HUES6 (cell line): Measurements from ENCODE around the gene GLMN.

Experiments used
- H3K27ac ChIP-seq: 2 replicates; pipeline ENCODE4 v1.7.0; 2013; ENCODE audit warnings: low read depth, mild to moderate bottlenecking, low read length, inconsistent platforms
- H3K27me3 ChIP-seq: 2 replicates; pipeline ENCODE4 v1.6.1; 2013; ENCODE audit warnings: low read length; ENCODE audit not compliant: control insufficient read depth, insufficient read depth
- H3K36me3 ChIP-seq: 2 replicates; pipeline ENCODE4 v1.6.1; 2013; ENCODE audit warnings: low read length; ENCODE audit not compliant: control insufficient read depth, insufficient read depth
- H3K4me1 ChIP-seq: 2 replicates; pipeline ENCODE4 v1.6.1; 2013; ENCODE audit warnings: low read length; ENCODE audit not compliant: control insufficient read depth, insufficient read depth
- H3K4me3 ChIP-seq: 2 replicates; pipeline ENCODE4 v1.5.1; 2013; ENCODE audit warnings: low read depth, low read length
- H3K9ac ChIP-seq: one replicate; pipeline ENCODE4 v1.6.1; 2013; ENCODE audit warnings: mild to moderate bottlenecking, low read length
- H3K9me3 ChIP-seq: 2 replicates; pipeline ENCODE4 v1.6.1; 2013; ENCODE audit warnings: low read depth, low read length; ENCODE audit not compliant: control insufficient read depth, insufficient read depth

GLMN gene

GRCh38 chr1:92323473-92324453, 25.0 kb upstream of the GLMN start:
- H3K36me3 ChIP-seq: peaks cover 49% of the 10 kb centered on the region
- H3K4me3 ChIP-seq: no peak overlapping the region

GRCh38 chr1:92317836-92318493, 19.2 kb upstream of the GLMN start:
- H3K9me3 ChIP-seq: no peaks in the 10 kb centered on the region
- H3K27me3 ChIP-seq: no peaks in the 10 kb centered on the region
- H3K4me1 ChIP-seq: no peaks in the 10 kb centered on the region
- no peak overlapping the region for H3K4me3 ChIP-seq
- peaks cover 15% of the 10 kb centered on the region for H3K36me3 ChIP-seq
- H3K27ac ChIP-seq: no peak overlapping the region
- no peak overlapping the region for H3K9ac ChIP-seq

More at GRCh38 chr1:92323473-92324453, 25.0 kb upstream of the GLMN start:
- Histone ChIP-seq H3K27ac (no peak overlapping the region), H3K9ac (no peak overlapping the region), H3K27me3 (no peaks in the 10 kb centered on the region), H3K4me1 (no peaks in the 10 kb centered on the region), H3K9me3 (peaks cover 22% of the 10 kb centered on the region)

- no peak overlapping the region for H3K27ac ChIP-seq
- H3K4me1 ChIP-seq: no peaks in the 10 kb centered on the region
- peaks cover 17% of the 10 kb centered on the region for H3K36me3 ChIP-seq
- H3K9ac ChIP-seq: no peak overlapping the region
- no peaks in the 10 kb centered on the region for H3K9me3 ChIP-seq
- no peak overlapping the region for H3K4me3 ChIP-seq
- H3K27me3 ChIP-seq: no peaks in the 10 kb centered on the region
Observed at GRCh38 chr1:92315766-92316599, 17.2 kb upstream of the GLMN start.

DNA sequence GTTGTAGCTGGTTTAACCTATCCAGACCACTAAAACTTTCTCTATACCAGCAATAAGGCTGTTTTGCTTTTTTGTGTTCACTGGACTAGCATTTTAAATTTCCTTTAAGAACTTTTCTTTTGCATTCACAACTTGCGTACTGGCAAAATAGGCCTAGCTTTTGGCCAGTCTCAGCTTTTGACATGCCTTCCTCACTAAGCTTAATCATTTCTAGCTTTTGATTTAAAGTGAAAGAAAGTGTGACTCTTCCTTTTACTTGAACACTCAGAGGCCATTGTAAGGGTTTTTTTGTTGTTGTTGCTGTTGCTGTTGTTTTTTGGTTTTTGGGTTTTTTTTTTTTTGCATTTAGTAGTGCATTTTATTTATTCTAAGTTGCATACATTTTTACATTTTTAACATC, 15.2 kb upstream of the GLMN start:
- no peaks in the 10 kb centered on the region for H3K4me1 ChIP-seq
- no peaks in the 10 kb centered on the region for H3K27me3 ChIP-seq
- H3K9me3 ChIP-seq: no peaks in the 10 kb centered on the region
- H3K36me3 ChIP-seq: peaks cover 10% of the 10 kb centered on the region
- no peak overlapping the region for H3K9ac ChIP-seq
- H3K27ac ChIP-seq: no peak overlapping the region
- no peak overlapping the region for H3K4me3 ChIP-seq

DNA sequence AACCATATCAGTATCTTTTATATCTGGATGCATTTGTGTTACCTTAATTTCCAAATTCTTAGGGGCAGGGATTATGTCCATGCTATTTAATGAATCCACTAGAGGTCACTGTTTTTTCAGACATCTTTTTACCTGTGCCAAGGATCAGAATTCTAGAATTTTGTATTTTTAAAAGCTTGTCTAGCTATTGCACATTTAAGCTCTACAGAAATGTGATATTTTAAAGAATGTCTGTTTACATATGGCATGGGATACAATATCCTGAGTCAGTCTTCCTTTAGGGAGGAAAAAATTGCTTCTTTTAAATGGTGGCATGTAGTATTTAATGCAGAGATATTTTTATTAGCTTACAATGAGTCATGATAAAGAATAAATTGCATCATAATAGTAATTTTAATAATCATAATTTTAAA, 11.4 kb upstream of the GLMN start:
- H3K4me3 ChIP-seq: no peak overlapping the region
- no peaks in the 10 kb centered on the region for H3K9me3 ChIP-seq
- no peak overlapping the region for H3K27ac ChIP-seq
- peaks cover 34% of the 10 kb centered on the region for H3K36me3 ChIP-seq
- H3K27me3 ChIP-seq: no peaks in the 10 kb centered on the region
- H3K9ac ChIP-seq: no peak overlapping the region
- 0 out of 2 replicates have a peak, but pooled peaks cover 9% of the 10 kb centered on the region for H3K4me1 ChIP-seq

- Histone ChIP-seq H3K27ac (no peak overlapping the region), H3K9ac (no peak overlapping the region), H3K4me3 (no peak overlapping the region), H3K4me1 (0 out of 2 replicates have a peak, but pooled peaks cover 9% of the 10 kb centered on the region), H3K36me3 (peaks cover 50% of the 10 kb centered on the region), H3K9me3 (no peaks in the 10 kb centered on the region), H3K27me3 (no peaks in the 10 kb centered on the region)
Observed at GRCh38 chr1:92307980-92308379, 9.2 kb upstream of the GLMN start.

- Histone ChIP-seq H3K36me3 (peaks cover 50% of the 10 kb centered on the region), H3K27me3 (no peaks in the 10 kb centered on the region)
Observed at GRCh38 chr1:92306020-92306419, 7.2 kb upstream of the GLMN start.

GRCh38 chr1:92301021-92301420, 2.2 kb upstream of the GLMN start:
- no peak overlapping the region for H3K27ac ChIP-seq
- H3K4me1 ChIP-seq: peaks cover 4% of the 10 kb centered on the region; the same call in 1 of the 2 replicates
- no peaks in the 10 kb centered on the region for H3K9me3 ChIP-seq
- no peak overlapping the region for H3K4me3 ChIP-seq
- no peaks in the 10 kb centered on the region for H3K27me3 ChIP-seq
- H3K9ac ChIP-seq: no peak overlapping the region
- peaks cover 41% of the 10 kb centered on the region for H3K36me3 ChIP-seq

More at GRCh38 chr1:92306020-92306419, 7.2 kb upstream of the GLMN start:
- Histone ChIP-seq H3K4me3 (no peak overlapping the region), H3K9me3 (no peaks in the 10 kb centered on the region), H3K9ac (no peak overlapping the region), H3K4me1 (0 out of 2 replicates have a peak, but pooled peaks cover 9% of the 10 kb centered on the region), H3K27ac (no peak overlapping the region)

DNA sequence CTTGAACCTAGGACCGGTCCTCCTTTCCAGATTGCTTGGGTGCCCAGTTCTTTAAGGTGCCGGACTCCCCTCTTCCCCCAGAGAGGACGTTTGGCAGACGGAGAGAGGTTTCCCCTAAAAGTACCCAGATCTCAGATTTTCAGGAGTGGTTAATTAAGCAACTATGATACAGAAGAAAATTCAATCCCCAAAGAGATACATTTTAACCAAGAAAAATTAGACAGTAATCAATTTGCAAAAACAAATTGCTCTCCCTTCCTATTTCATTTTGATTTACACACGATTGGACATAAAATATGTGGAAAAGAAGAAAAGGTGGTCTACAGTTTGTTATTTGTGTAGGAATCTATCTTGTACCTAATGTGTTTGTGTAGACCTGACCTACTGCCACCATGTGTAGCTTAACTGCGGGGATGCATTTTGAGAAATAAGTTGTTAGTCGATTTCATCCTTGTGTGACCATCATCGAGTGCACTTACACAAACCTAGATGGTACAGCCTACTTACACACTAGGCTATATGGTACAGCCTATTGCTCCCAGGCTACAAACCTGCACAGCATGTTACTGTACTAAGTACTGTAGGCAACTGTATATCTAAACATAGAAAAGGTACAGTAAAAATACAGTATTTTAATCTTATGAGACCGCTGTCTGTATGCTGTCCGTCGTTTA, 827 bp upstream of the GLMN start:
- Histone ChIP-seq H3K9me3 (no peaks in the 10 kb centered on the region), H3K4me3 (peak overlapping the region; percentile 99), H3K36me3 (peaks cover 41% of the 10 kb centered on the region), H3K9ac (peak overlapping the region; percentile 98), H3K4me1 (peaks cover 4% of the 10 kb centered on the region; the same call in 1 of the 2 replicates), H3K27me3 (no peaks in the 10 kb centered on the region), H3K27ac (peak overlapping the region; percentile 93)

DNA sequence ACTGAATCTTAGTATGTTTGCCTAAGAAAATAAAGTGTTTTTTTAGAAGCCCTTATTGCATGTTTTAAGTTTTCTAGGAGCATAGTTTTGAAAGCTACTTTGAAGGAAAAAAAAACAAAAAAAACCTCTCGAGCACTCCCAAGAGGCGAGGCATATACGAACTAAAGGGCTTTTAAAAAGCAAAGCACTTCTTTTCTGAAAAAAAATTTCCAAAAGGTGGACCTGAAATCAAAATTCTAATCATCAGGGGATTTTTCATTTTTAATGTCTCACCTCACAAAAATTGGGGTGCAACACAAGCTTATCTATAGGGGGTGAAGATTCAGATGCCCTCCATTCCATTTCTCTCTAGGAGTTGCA, 594 bp downstream of the GLMN start:
- Histone ChIP-seq H3K36me3 (peaks cover 40% of the 10 kb centered on the region), H3K9ac (peak overlapping the region; percentile 98), H3K4me1 (peaks cover 4% of the 10 kb centered on the region; the same call in 1 of the 2 replicates), H3K9me3 (no peaks in the 10 kb centered on the region), H3K27me3 (no peaks in the 10 kb centered on the region), H3K4me3 (peak overlapping the region; percentile 99), H3K27ac (peak overlapping the region; percentile 93; the same call in 1 of the 2 replicates)
